SK-N-SH (cell line): Measurements from ENCODE around the gene SYT17. TPM values are rescaled to one million over a fixed set of nuclear protein-coding genes. Genes with fewer than 3 reads are reported as not detected.

Experiments used
- CTCF ChIA-PET: fragments of 300-600, 350-600 bp; formaldehyde crosslinking; extraction: SDS; loops from one replicate; lab custom pipeline; 2021; lab: Yijun Ruan, JAX
- POLR2A ChIA-PET: fragments of 350-600 bp; sonication (Branson Sonifier 250); formaldehyde crosslinking; extraction: SDS; loops from one replicate; lab custom pipeline; 2020; ENCODE audit warnings: antibody characterized with exemption, inconsistent platforms; lab: Yijun Ruan, JAX
- DNase-seq: peaks from one replicate; pipeline ENCODE4 v3.0.0; 2012
- H2AFZ ChIP-seq: fragments of 200-600 bp; sonication (generic); 2 replicates; pipeline ENCODE4 v1.8.1; 2016; ENCODE audit warnings: antibody characterized with exemption, mild to moderate bottlenecking, low read depth
- H3F3A ChIP-seq: fragments of 200-600 bp; sonication (generic); replicated peaks from 2 replicates; pipeline ENCODE3; 2016; ENCODE audit warnings: antibody characterized with exemption, mild to moderate bottlenecking; ENCODE audit not compliant: insufficient read depth
- H3K27ac ChIP-seq, 2 experiments: fragments of 200-500 bp in 1 of 2; fragments of 200-600 bp in 1 of 2; sonication (Bioruptor generic) in 1 of 2; sonication (generic), shearing (Covaris generic) in 1 of 2; 2 replicates each; pipeline versions ENCODE4 v1.5.1 to v1.6.1; 2014 to 2016; ENCODE audit warnings: low read depth in 2 of 2, inconsistent platforms in 1 of 2, low read length in 1 of 2, mild to moderate bottlenecking in 1 of 2, mixed read lengths in 1 of 2
- H3K27me3 ChIP-seq: fragments of 200-600 bp; sonication (generic), shearing (Covaris generic); 2 replicates; pipeline ENCODE4 v1.6.1; 2016; ENCODE audit warnings: mixed run types; ENCODE audit not compliant: insufficient read depth
- H3K36me3 ChIP-seq, 2 experiments: fragments of 200-500 bp in 1 of 2; fragments of 200-600 bp in 1 of 2; sonication (Bioruptor generic) in 1 of 2; sonication (generic) in 1 of 2; replicated peaks in 1 of 2; 2 replicates each; pipeline versions ENCODE3 to v1.5.1; 2014 to 2016; ENCODE audit warnings: low read length in 1 of 2, mild to moderate bottlenecking in 1 of 2; ENCODE audit not compliant: insufficient read depth in 2 of 2, control insufficient read depth in 1 of 2
- H3K4me1 ChIP-seq, 2 experiments: fragments of 200-500 bp in 1 of 2; fragments of 200-600 bp in 1 of 2; sonication (Bioruptor generic) in 1 of 2; sonication (generic), shearing (Covaris generic) in 1 of 2; 2 replicates each; pipeline versions ENCODE4 v1.5.1 to v1.6.1; 2014 to 2016; ENCODE audit warnings: low read depth in 1 of 2, low read length in 1 of 2, mixed run types in 1 of 2; ENCODE audit not compliant: insufficient read depth in 2 of 2, control insufficient read depth in 1 of 2
- H3K4me2 ChIP-seq: fragments of 200-600 bp; sonication (generic), shearing (Covaris generic); 2 replicates; pipeline ENCODE4 v1.6.1; 2017; ENCODE audit warnings: mixed run types
- H3K4me3 ChIP-seq, 2 experiments: fragments of 200-500 bp in 1 of 2; fragments of 200-600 bp in 1 of 2; sonication (Bioruptor generic) in 1 of 2; sonication (generic), shearing (Covaris generic) in 1 of 2; 2 replicates each; pipeline versions ENCODE4 v1.5.1 to v1.8.1; 2014 to 2016; ENCODE audit warnings: low read depth in 2 of 2, inconsistent platforms in 1 of 2, low read length in 1 of 2, mild to moderate bottlenecking in 1 of 2, mixed read lengths in 1 of 2, moderate library complexity in 1 of 2
- H3K79me2 ChIP-seq: fragments of 200-600 bp; sonication (generic); 2 replicates; pipeline ENCODE4 v1.8.1; 2017; ENCODE audit warnings: mild to moderate bottlenecking; ENCODE audit not compliant: insufficient read depth
- H3K9ac ChIP-seq: fragments of 200-600 bp; sonication (generic); 2 replicates; pipeline ENCODE4 v1.6.1; 2017; ENCODE audit warnings: mixed run types
- H3K9me2 ChIP-seq: fragments of 200-600 bp; sonication (generic); 2 replicates; pipeline ENCODE4 v1.6.1; 2017; ENCODE audit warnings: mixed run types
- H3K9me3 ChIP-seq: fragments of 200-600 bp; sonication (generic); 2 replicates; pipeline ENCODE4 v1.6.1; 2017; ENCODE audit warnings: mixed run types, mild to moderate bottlenecking, moderate library complexity
- H4K20me1 ChIP-seq: fragments of 200-600 bp; sonication (generic); 2 replicates; pipeline ENCODE4 v1.6.1; 2017; ENCODE audit warnings: mild to moderate bottlenecking, mixed run types; ENCODE audit not compliant: insufficient read depth
- EP300 ChIP-seq, 2 experiments: IDR thresholded peaks; 2 replicates each; pipeline versions ENCODE4 v1.4.0 to v1.6.1; 2012; ENCODE audit warnings: borderline replicate concordance in 1 of 2, low read depth in 1 of 2, low read length in 1 of 2
- FOSL2 ChIP-seq: IDR thresholded peaks from 2 replicates; pipeline ENCODE4 v1.4.0; 2012; ENCODE audit warnings: low read depth, mild to moderate bottlenecking, moderate library complexity, borderline replicate concordance
- GATA2 ChIP-seq: sonication (generic); formaldehyde crosslinking; IDR thresholded peaks from 2 replicates; pipeline ENCODE4 v1.5.0; 2020; ENCODE audit warnings: mild to moderate bottlenecking, missing genetic modification reagents
- JUND ChIP-seq: IDR thresholded peaks from 2 replicates; pipeline ENCODE4 v1.4.0; 2012
- MAX ChIP-seq: IDR thresholded peaks from 2 replicates; pipeline ENCODE4 v1.4.0; 2012; ENCODE audit warnings: low read depth
- MXI1 ChIP-seq: IDR thresholded peaks from 2 replicates; pipeline ENCODE4 v1.6.1; 2012; ENCODE audit warnings: mild to moderate bottlenecking, low read depth, low read length, improper control_type of control experiment
- NRF1 ChIP-seq: IDR thresholded peaks from 2 replicates; pipeline ENCODE4 v1.6.1; 2012; ENCODE audit warnings: low read depth, mild to moderate bottlenecking, low read length
- PBX3 ChIP-seq: IDR thresholded peaks from 2 replicates; pipeline ENCODE4; 2012
- POLR2AphosphoS5 ChIP-seq: IDR thresholded peaks from 2 replicates; pipeline ENCODE4 v1.6.1; 2012; ENCODE audit warnings: low read depth, low read length
- RCOR1 ChIP-seq: fragments of 150-350 bp; IDR thresholded peaks from 2 replicates; pipeline ENCODE4 v1.6.1; 2017; ENCODE audit warnings: antibody characterized with exemption, low read length
- RFX5 ChIP-seq: IDR thresholded peaks from 2 replicates; pipeline ENCODE4 v1.6.1; 2012; ENCODE audit warnings: mild to moderate bottlenecking, improper control_type of control experiment, low read length
- SIN3A ChIP-seq: IDR thresholded peaks from 2 replicates; pipeline ENCODE4 v1.6.1; 2012; ENCODE audit warnings: low read depth, mild to moderate bottlenecking, low read length, moderate library complexity, borderline replicate concordance
- SMC3 ChIP-seq: IDR thresholded peaks from 2 replicates; pipeline ENCODE4 v1.6.1; 2012; ENCODE audit warnings: low read depth, low read length, improper control_type of control experiment
- WGBS: methylation state at CpG from one replicate; pipeline ENCODE4 v1.1.6; 2017; ENCODE audit warnings: low lambda C conversion rate; 5-methylcytosine and 5-hydroxymethylcytosine counted together
- polyA plus RNA-seq, 3 experiments: library from polyadenylated mRNA; depleted of rRNA; stranded (reverse); fragments of >200 nt; gene quantifications; 2 replicates each; pipeline ENCODE4 v1.2.3, GENCODE V29; 2012

The SYT17 gene
- polyA plus RNA-seq, 1 of the 3 experiments (the other 2 are of a cell fraction), result 0.21 TPM

DNA sequence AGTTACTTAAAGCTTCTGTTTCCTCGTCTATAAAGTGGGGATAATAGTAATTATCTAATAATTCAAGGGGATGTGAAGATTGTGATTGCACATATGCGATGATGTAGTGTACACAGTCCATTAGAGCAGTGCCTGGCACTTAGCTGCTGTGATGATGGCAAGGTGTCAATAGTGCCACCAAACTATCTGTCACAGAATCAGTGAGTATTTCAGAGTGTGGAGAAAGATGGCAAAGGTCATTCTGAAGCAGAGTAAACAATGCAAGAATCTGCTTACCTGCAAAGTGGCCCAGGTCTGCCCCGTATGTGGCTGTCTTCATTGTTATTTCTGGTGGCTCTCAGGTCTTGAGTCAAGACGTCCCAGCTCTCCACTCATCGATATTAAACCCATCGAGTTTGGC, 15.1 kb downstream of the SYT17 start:
- H3K9ac ChIP-seq, result no peak overlapping the region
- H3K79me2 ChIP-seq, result no peaks in the 10 kb centered on the region
- H4K20me1 ChIP-seq, result no peaks in the 10 kb centered on the region
- H3K4me1 ChIP-seq, result no peaks in the 10 kb centered on the region
- ChIA-PET CTCF (interaction anchor here (1.1 kb wide), 1 partner anchor 320 kb away, joined by 4 read pairs; no protein-coding TSS in a partner anchor), POLR2A (no interaction called here)
- WGBS, result 64% methylated on average over 6 of the region's 6 CpGs
- H3K9me3 ChIP-seq, result no peaks in the 10 kb centered on the region
- no peaks in the 10 kb centered on the region for H3F3A ChIP-seq
- no peaks in the 10 kb centered on the region for H3K9me2 ChIP-seq
- H3K4me2 ChIP-seq, result no peak overlapping the region
- no peak overlapping the region for H3K27ac ChIP-seq
- no peaks in the 10 kb centered on the region for H3K27me3 ChIP-seq
- no peak overlapping the region for H3K4me3 ChIP-seq
- H3K36me3 ChIP-seq, result no peaks in the 10 kb centered on the region
- no peak overlapping the region for H2AFZ ChIP-seq
- DNase-seq, result no peak
- TF ChIP-seq EP300 (IDR thresholded peaks at IDR 0.05; ENCODE audit: borderline replicate concordance in 1 of 2, low read depth in 1 of 2, low read length in 1 of 2) (no peak), SIN3A (no peak), JUND (no peak), POLR2AphosphoS5 (no peak), MAX (no peak), NRF1 (no peak), FOSL2 (no peak), GATA2 (no peak)

GRCh38 chr16:19184823-19185509, 16.9 kb downstream of the SYT17 start:
- H3F3A ChIP-seq, result no peaks in the 10 kb centered on the region
- H3K4me2 ChIP-seq, result no peak overlapping the region
- H4K20me1 ChIP-seq, result no peaks in the 10 kb centered on the region
- no peaks in the 10 kb centered on the region for H3K36me3 ChIP-seq
- no peaks in the 10 kb centered on the region for H3K4me1 ChIP-seq
- H3K9me3 ChIP-seq, result no peaks in the 10 kb centered on the region
- DNase-seq, result no peak
- H3K79me2 ChIP-seq, result no peaks in the 10 kb centered on the region
- TF ChIP-seq SMC3 (no peak), RFX5 (no peak), PBX3 (no peak), RCOR1 (no peak), MXI1 (no peak)
- TF ChIP-seq, all 33 proteins: peak for 0
- POLR2A ChIA-PET, result no interaction called here
- Histone ChIP-seq H3K27ac (no peak overlapping the region), H3K4me3 (no peak overlapping the region), H3K9me2 (no peaks in the 10 kb centered on the region), H3K27me3 (no peaks in the 10 kb centered on the region), H3K9ac (no peak overlapping the region), H2AFZ (no peak overlapping the region)
- CTCF ChIA-PET, result interaction anchor here (1.3 kb wide), 1 partner anchor 99 kb away, joined by 5 read pairs; no protein-coding TSS in a partner anchor
- 64% methylated on average over 9 of the region's 9 CpGs for WGBS
